Measurements from ENCODE around the gene CRISPLD2. TPM values are rescaled to one million over a fixed set of nuclear protein-coding genes. Genes with fewer than 3 reads are reported as not detected.
A peak's percentile ranks its signal among the peaks of the same experiment; 100 is the strongest.

CRISPLD2 gene
- total and polyA plus RNA-seq, 10 of the 15 experiments (the other 5 are each of a cell fraction or from before 2014, with no cell fraction given), result 0.03 to 0.30 (median 0.08) TPM; not detected in 5

- 22% methylated on average over 25 of the region's 25 CpGs for WGBS (ENCODE audit: insufficient coverage, insufficient replicate concordance, low lambda C conversion rate, missing lambda C conversion rate)
- BruUV-seq (replicated peaks), result no TSS peak
- DNase-seq (ENCODE audit: low read depth, low spot score), result no peak
- intact Hi-C loops (cut with micrococcal nuclease; ENCODE audit: unreplicated experiment), result no loop called here
- no peak overlapping the region for H3K9ac ChIP-seq (ENCODE audit: control insufficient read depth, insufficient read depth, low read length)
- ChIA-PET POLR2A (interaction anchor here (0.8 kb wide), 1 partner anchor 20 kb away, joined by 4 read pairs; no protein-coding TSS in a partner anchor), CTCF (interaction anchor here (0.8 to 1.3 kb wide), 6 partner anchors 10 to 379 kb away, joined by 3 to 5 read pairs (median 3); no protein-coding TSS in a partner anchor), SMC1A (ENCODE audit: uncharacterized antibody, unreplicated experiment) (interaction anchor here (0.6 to 3.4 kb wide), 5 partner anchors 10 to 84 kb away, joined by 3 to 19 read pairs (median 5); no protein-coding TSS in a partner anchor), RAD21 (ENCODE audit: unreplicated experiment) (interaction anchor here (1.1 to 1.5 kb wide), 3 partner anchors 8 to 28 kb away, joined by 3 to 8 read pairs (median 3); no protein-coding TSS in a partner anchor)
- H3K27ac ChIP-seq (ENCODE audit: control insufficient read depth, insufficient read depth), result no peak overlapping the region
- TF ChIP-seq MEF2B (IDR thresholded peaks at IDR 0.05; ENCODE audit: partially characterized antibody, poor library complexity, severe bottlenecking) (peak; percentile 79), IKZF1 (conservative IDR thresholded peaks at IDR 0.05) (0 out of 2 replicates have a peak, but pooled peaks have one; percentile 27), BCLAF1 (IDR thresholded peaks at IDR 0.05) (no peak)
- no peak overlapping the region for H3K4me2 ChIP-seq (ENCODE audit: control insufficient read depth, insufficient read depth)
- no peaks in the 10 kb centered on the region for H3K36me3 ChIP-seq (ENCODE audit: control insufficient read depth in 2 of 2, insufficient read depth in 2 of 2, low read length in 1 of 2)
- H4K20me1 ChIP-seq (ENCODE audit: control insufficient read depth, insufficient read depth), result no peaks in the 10 kb centered on the region
- no peak for FAIRE-seq
- H3K9me3 ChIP-seq (replicated peaks; ENCODE audit: control insufficient read depth, insufficient read depth, low read length), result no peaks in the 10 kb centered on the region
- no peak overlapping the region for H2AFZ ChIP-seq (ENCODE audit: control insufficient read depth, low read depth, low read length)
- in situ Hi-C loops (cut with MboI), result no loop called here
- no peak overlapping the region for H3K4me3 ChIP-seq
- no peaks in the 10 kb centered on the region for H3K79me2 ChIP-seq (ENCODE audit: control insufficient read depth, insufficient read depth, low read length)
- no peaks in the 10 kb centered on the region for H3K4me1 ChIP-seq (ENCODE audit: control insufficient read depth, insufficient read depth, low read length)
- peak; percentile 66 for ATAC-seq
- H3K27me3 ChIP-seq (replicated peaks in 1 of 2; ENCODE audit: control insufficient read depth in 2 of 2, insufficient read depth in 2 of 2, low read length in 1 of 2), result peaks cover 0 to 2% of the 10 kb centered on the region in 2 experiments; a peak in 3 of 4 replicates
Measured at GRCh38 chr16:84884596-84885341, 65.0 kb downstream of the CRISPLD2 start.

Data from GM12878 (cell line).